H9 (cell line): ENCODE results near the gene OPRL1. TPM values are rescaled to one million over a fixed set of nuclear protein-coding genes. Genes with fewer than 3 reads are reported as not detected.
A peak's percentile ranks its signal among the peaks of the same experiment; 100 is the strongest.

Experiments
- DNase-seq: peaks from one replicate; pipeline ENCODE4 v3.0.0-alpha.2; 2017
- H2AFZ ChIP-seq: one replicate; pipeline ENCODE4 v1.6.1; 2013; ENCODE audit warnings: mild to moderate bottlenecking, low read length, control low read depth, moderate library complexity
- H2AK5ac ChIP-seq: 2 replicates; pipeline ENCODE4 v1.6.1; 2013; ENCODE audit warnings: low read length, control low read depth, mixed read lengths; ENCODE audit not compliant: insufficient read length
- H2BK120ac ChIP-seq: one replicate; pipeline ENCODE4 v1.6.1; 2013; ENCODE audit warnings: low read depth, mild to moderate bottlenecking, low read length, control low read depth, inconsistent platforms; ENCODE audit not compliant: poor library complexity, severe bottlenecking
- H2BK12ac ChIP-seq: 2 replicates; pipeline ENCODE4 v1.6.1; 2013; ENCODE audit warnings: low read length, control low read depth, mixed read lengths, low read depth; ENCODE audit not compliant: insufficient read length
- H2BK15ac ChIP-seq: 2 replicates; pipeline ENCODE4 v1.6.1; 2013; ENCODE audit warnings: low read depth, low read length, control low read depth
- H2BK20ac ChIP-seq: one replicate; pipeline ENCODE4 v1.6.1; 2013; ENCODE audit warnings: low read depth, mild to moderate bottlenecking, low read length, control low read depth, inconsistent platforms; ENCODE audit not compliant: poor library complexity, severe bottlenecking
- H2BK5ac ChIP-seq: 2 replicates; pipeline ENCODE4 v1.6.1; 2013; ENCODE audit warnings: low read length, control low read depth, mixed read lengths; ENCODE audit not compliant: insufficient read length
- H3K14ac ChIP-seq: 2 replicates; pipeline ENCODE4 v1.6.1; 2013; ENCODE audit warnings: low read length, control low read depth; ENCODE audit not compliant: insufficient read depth
- H3K18ac ChIP-seq: 2 replicates; pipeline ENCODE4 v1.6.1; 2013; ENCODE audit warnings: low read depth, mild to moderate bottlenecking, mixed read lengths, low read length, control low read depth; ENCODE audit not compliant: insufficient read length
- H3K23ac ChIP-seq: 2 replicates; pipeline ENCODE4 v1.6.1; 2013; ENCODE audit warnings: low read length, control low read depth, mixed read lengths, low read depth; ENCODE audit not compliant: insufficient read length
- H3K23me2 ChIP-seq: 2 replicates; pipeline ENCODE4 v1.6.1; 2013; ENCODE audit warnings: low read depth, mild to moderate bottlenecking, mixed read lengths, low read length, control low read depth; ENCODE audit not compliant: insufficient read length, poor library complexity, severe bottlenecking
- H3K27ac ChIP-seq: 2 replicates; pipeline ENCODE4 v1.5.1; 2013; ENCODE audit warnings: low read length, control low read depth, mixed read lengths, low read depth; ENCODE audit not compliant: insufficient read length
- H3K27me3 ChIP-seq: 2 replicates; pipeline ENCODE4 v1.6.1; 2013; ENCODE audit warnings: low read length, control low read depth, inconsistent platforms; ENCODE audit not compliant: insufficient read depth
- H3K4ac ChIP-seq: 2 replicates; pipeline ENCODE4 v1.6.1; 2013; ENCODE audit warnings: low read depth, mild to moderate bottlenecking, control low read depth, inconsistent platforms, low read length, moderate library complexity
- H3K4me1 ChIP-seq: 2 replicates; pipeline ENCODE4 v1.6.1; 2013; ENCODE audit warnings: low read length, control low read depth, inconsistent platforms; ENCODE audit not compliant: insufficient read depth
- H3K4me2 ChIP-seq: 2 replicates; pipeline ENCODE4 v1.6.1; 2013; ENCODE audit warnings: low read length, control low read depth, mixed read lengths; ENCODE audit not compliant: insufficient read length, insufficient read depth
- H3K56ac ChIP-seq: 2 replicates; pipeline ENCODE4 v1.6.1; 2013; ENCODE audit warnings: low read depth, mild to moderate bottlenecking, mixed read lengths, low read length, control low read depth; ENCODE audit not compliant: insufficient read length
- H3K79me1 ChIP-seq: 2 replicates; pipeline ENCODE4 v1.6.1; 2013; ENCODE audit warnings: low read depth, mild to moderate bottlenecking, moderate library complexity, low read length, control low read depth, inconsistent platforms; ENCODE audit not compliant: insufficient read depth, poor library complexity, severe bottlenecking
- H3K79me2 ChIP-seq: 2 replicates; pipeline ENCODE4 v1.6.1; 2013; ENCODE audit warnings: low read length, control low read depth, inconsistent platforms; ENCODE audit not compliant: insufficient read depth
- H3K9ac ChIP-seq: 2 replicates; pipeline ENCODE4 v1.6.1; 2013; ENCODE audit warnings: low read length, control low read depth, mixed read lengths; ENCODE audit not compliant: insufficient read length; ENCODE audit errors: extremely low read depth
- H3K9me3 ChIP-seq: one replicate; pipeline ENCODE4 v1.6.1; 2013; ENCODE audit warnings: low read depth, low read length, inconsistent platforms; ENCODE audit not compliant: control insufficient read depth
- H3T11ph ChIP-seq: one replicate; pipeline ENCODE4 v1.6.1; 2013; ENCODE audit warnings: mild to moderate bottlenecking, low read length, control low read depth, inconsistent platforms
- H4K20me1 ChIP-seq: one replicate; pipeline ENCODE4 v1.6.1; 2013; ENCODE audit not compliant: control insufficient read depth, insufficient read length, insufficient read depth
- H4K5ac ChIP-seq: 2 replicates; pipeline ENCODE4 v1.6.1; 2013; ENCODE audit warnings: low read depth, mild to moderate bottlenecking, mixed read lengths, low read length, control low read depth; ENCODE audit not compliant: insufficient read length
- H4K8ac ChIP-seq: replicated peaks from 2 replicates; pipeline ENCODE4 v1.6.1; 2013; ENCODE audit warnings: low read length, control low read depth, mixed read lengths, low read depth; ENCODE audit not compliant: insufficient read length
- H4K91ac ChIP-seq: 2 replicates; pipeline ENCODE4 v1.6.1; 2013; ENCODE audit warnings: low read depth, mild to moderate bottlenecking, moderate library complexity, mixed read lengths, low read length, control low read depth; ENCODE audit not compliant: insufficient read length
- H3K27ac Mint-ChIP-seq, 3 experiments: 2 replicates in 2 of 3; 3 replicates in 1 of 3; pipeline ENCODE4 v1.8.0; 2020 to 2021; ENCODE audit warnings: mixed read lengths in 3 of 3, mild to moderate bottlenecking in 1 of 3, moderate library complexity in 1 of 3
- H3K27me3 Mint-ChIP-seq: 2 replicates; pipeline ENCODE4 v1.8.0; 2021; ENCODE audit warnings: low read depth, mild to moderate bottlenecking, moderate library complexity, mixed read lengths
- H3K36me3 Mint-ChIP-seq, 3 experiments: 2 replicates in 2 of 3; 3 replicates in 1 of 3; pipeline ENCODE4 v1.8.0; 2020 to 2021; ENCODE audit warnings: low read depth in 3 of 3, mixed read lengths in 3 of 3; ENCODE audit not compliant: insufficient read depth in 1 of 3
- H3K4me1 Mint-ChIP-seq, 2 experiments: 2 replicates each; pipeline ENCODE4 v1.8.0; 2020; ENCODE audit warnings: mixed read lengths in 2 of 2
- H3K4me3 Mint-ChIP-seq, 2 experiments: 2 replicates in 1 of 2; 3 replicates in 1 of 2; pipeline ENCODE4 v1.8.0; 2020 to 2021; ENCODE audit warnings: mild to moderate bottlenecking in 2 of 2, mixed read lengths in 2 of 2, moderate library complexity in 1 of 2
- H3K9me3 Mint-ChIP-seq, 2 experiments: 2 replicates in 1 of 2; 3 replicates in 1 of 2; pipeline ENCODE4 v1.8.0; 2020; ENCODE audit warnings: mild to moderate bottlenecking in 2 of 2, mixed read lengths in 2 of 2, moderate library complexity in 1 of 2
- CTCF ChIP-seq: fragments of 200-600 bp; sonication (generic); conservative IDR thresholded peaks from 3 replicates; pipeline ENCODE4 v1.8.0; 2021; ENCODE audit warnings: antibody characterized with exemption, mild to moderate bottlenecking
- WGBS: extraction: QIAGEN DNeasy Blood & Tissue Kit; methylation state at CpG from one replicate; pipeline ENCODE4 v1.1.7; 2013; ENCODE audit warnings: missing lambda C conversion rate, low lambda C conversion rate, mixed read lengths; ENCODE audit not compliant: insufficient read length; ENCODE audit errors: extremely low coverage; 5-methylcytosine and 5-hydroxymethylcytosine counted together
- total RNA-seq: library from RNA; stranded (reverse); gene quantifications from 2 replicates; pipeline ENCODE4 v1.2.1, GENCODE V29; 2021

Gene OPRL1
- total RNA-seq, 1 experiment from 2014 or later = 0.90 TPM

GRCh38 chr20:64069614-64070243 is 10.2 kb upstream of the OPRL1 start:
- H3K9ac ChIP-seq = no peak overlapping the region
- peak; percentile 82 for DNase-seq
- no peak overlapping the region for H4K8ac ChIP-seq
- no peak overlapping the region for H3K27ac ChIP-seq
- H2BK20ac ChIP-seq = no peak overlapping the region
- no CpG with 5 or more reads among the region's 14 CpGs for WGBS
- H3K18ac ChIP-seq = no peak overlapping the region
- no peak overlapping the region for H2AFZ ChIP-seq
- TF ChIP-seq CTCF = peak; percentile 91
- H4K20me1 ChIP-seq = no peaks in the 10 kb centered on the region
- no peak overlapping the region for H3K14ac ChIP-seq
- Mint-ChIP-seq H3K36me3 (peaks cover 0 to 3% (median 0%) of the 10 kb centered on the region in 3 experiments; a peak in 4 of 7 replicates), H3K4me3 (no peak overlapping the region), H3K9me3 (no peaks in the 10 kb centered on the region), H3K27me3 (peaks cover 1% of the 10 kb centered on the region), H3K27ac (peak overlapping the region in 1 of 3 experiments; percentile 52; a peak in 1 of 7 replicates), H3K4me1 (peaks cover 16 to 26% of the 10 kb centered on the region in 2 experiments)
- H4K5ac ChIP-seq = no peak overlapping the region
- H3K4me2 ChIP-seq = no peak overlapping the region
- H3K27me3 ChIP-seq = no peaks in the 10 kb centered on the region
- no peak overlapping the region for H2BK12ac ChIP-seq
- H3K56ac ChIP-seq = no peak overlapping the region
- no peak overlapping the region for H2AK5ac ChIP-seq
- no peak overlapping the region for H2BK5ac ChIP-seq
- H3K79me1 ChIP-seq = no peaks in the 10 kb centered on the region
- H3K23me2 ChIP-seq = no peaks in the 10 kb centered on the region
- no peak overlapping the region for H3K4ac ChIP-seq
- H3K9me3 ChIP-seq = no peaks in the 10 kb centered on the region
- H3K4me1 ChIP-seq = peaks cover 1% of the 10 kb centered on the region; the same call in 1 of the 2 replicates
- H3K23ac ChIP-seq = no peak overlapping the region
- H3T11ph ChIP-seq = no peak overlapping the region
- no peak overlapping the region for H2BK15ac ChIP-seq
- no peaks in the 10 kb centered on the region for H3K79me2 ChIP-seq
- no peak overlapping the region for H4K91ac ChIP-seq
- no peak overlapping the region for H2BK120ac ChIP-seq
